GM12878 (cell line): ENCODE data around the gene CSTF1. TPM values are rescaled to one million over a fixed set of nuclear protein-coding genes. Genes with fewer than 3 reads are reported as not detected.

ENCODE experiments used
- ATAC-seq: fragments of 200-7000 bp; cut with Tn5 transposase; 3 replicates; pipeline ENCODE4 v1.9.1; 2020; ENCODE audit warnings: mild to moderate bottlenecking, moderate library complexity
- BruUV-seq: library from RNA; stranded (reverse); fragments of 400-500 nt; replicated peaks from 2 replicates; lab custom pipeline; 2021; lab: Mats Ljungman, UMichigan
- CTCF ChIA-PET: fragments of 300-600 bp; sonication (Branson Sonifier 250); formaldehyde crosslinking; extraction: SDS; loops from one replicate; lab custom pipeline; 2021; ENCODE audit warnings: inconsistent platforms; lab: Yijun Ruan, JAX
- POLR2A ChIA-PET: fragments of 350-600 bp; formaldehyde crosslinking; extraction: SDS; loops from one replicate; lab custom pipeline; 2021; ENCODE audit warnings: inconsistent platforms; lab: Charles Lee
- RAD21 ChIA-PET: fragments of 300-600 bp; sonication (Branson Sonifier 250); formaldehyde crosslinking; loops from one replicate; lab custom pipeline; 2023; ENCODE audit warnings: antibody characterized with exemption; ENCODE audit not compliant: unreplicated experiment; lab: Charles Lee
- SMC1A ChIA-PET: fragments of 300-600 bp; sonication (Branson Sonifier 250); formaldehyde crosslinking; loops from one replicate; lab custom pipeline; 2023; ENCODE audit not compliant: unreplicated experiment, uncharacterized antibody; lab: Charles Lee
- DNase-seq: peaks from one replicate; pipeline ENCODE4 v3.0.0-alpha.2; 2011; ENCODE audit warnings: low read depth, low spot score
- FAIRE-seq: peaks from 3 replicates; lab custom pipeline; 2011; peaks lifted over from hg19 to GRCh38; lab: Jason Lieb, UNC
- H2AFZ ChIP-seq: 2 replicates; pipeline ENCODE4 v1.6.0; 2011; ENCODE audit warnings: low read depth, low read length, control low read depth; ENCODE audit not compliant: control insufficient read depth
- H3K27ac ChIP-seq: 2 replicates; pipeline ENCODE4 v1.5.1; 2011; ENCODE audit warnings: control low read depth; ENCODE audit not compliant: control insufficient read depth, insufficient read depth
- H3K27me3 ChIP-seq, 2 experiments: replicated peaks in 1 of 2; 2 replicates each; pipeline versions ENCODE4 v1.6.0 to v1.6.1; 2011; ENCODE audit warnings: low read length in 1 of 2; ENCODE audit not compliant: control insufficient read depth in 2 of 2, insufficient read depth in 2 of 2
- H3K36me3 ChIP-seq, 2 experiments: 2 replicates each; pipeline ENCODE4 v1.5.1; 2011; ENCODE audit warnings: low read length in 1 of 2; ENCODE audit not compliant: control insufficient read depth in 2 of 2, insufficient read depth in 2 of 2
- H3K4me1 ChIP-seq: 2 replicates; pipeline ENCODE4 v1.6.1; 2011; ENCODE audit warnings: mild to moderate bottlenecking, low read length, moderate library complexity, mixed read lengths; ENCODE audit not compliant: control insufficient read depth, insufficient read depth
- H3K4me2 ChIP-seq: 2 replicates; pipeline ENCODE4 v1.6.0; 2011; ENCODE audit warnings: control low read depth; ENCODE audit not compliant: control insufficient read depth, insufficient read depth
- H3K4me3 ChIP-seq: fragments of 200-600 bp; sonication (generic); 2 replicates; pipeline ENCODE4 v1.5.1; 2016
- H3K79me2 ChIP-seq: 2 replicates; pipeline ENCODE4 v1.6.0; 2011; ENCODE audit warnings: low read length; ENCODE audit not compliant: control insufficient read depth, insufficient read depth
- H3K9ac ChIP-seq: 2 replicates; pipeline ENCODE4 v1.8.0; 2011; ENCODE audit warnings: low read length, control low read depth, mixed read lengths; ENCODE audit not compliant: control insufficient read depth, insufficient read depth
- H3K9me3 ChIP-seq: replicated peaks from 3 replicates; pipeline ENCODE4 v1.5.1; 2011; ENCODE audit warnings: mild to moderate bottlenecking, low read length; ENCODE audit not compliant: control insufficient read depth, insufficient read depth
- H4K20me1 ChIP-seq: 2 replicates; pipeline ENCODE4 v1.6.0; 2011; ENCODE audit not compliant: control insufficient read depth, insufficient read depth
- CTCF ChIP-seq, 3 experiments: IDR thresholded peaks in 2 of 3; conservative IDR thresholded peaks in 1 of 3; 2 replicates each; pipeline ENCODE4 v1.5.1; 2011; ENCODE audit warnings: low read depth in 3 of 3, low read length in 3 of 3, mild to moderate bottlenecking in 3 of 3, control low read depth in 2 of 3, moderate library complexity in 2 of 3, inconsistent platforms in 1 of 3, mixed read lengths in 1 of 3; ENCODE audit not compliant: control insufficient read depth in 2 of 3, insufficient read depth in 1 of 3; ENCODE audit errors: extremely low read depth in 1 of 3
- PBX3 ChIP-seq: IDR thresholded peaks from 2 replicates; pipeline ENCODE4 v1.6.1; 2011; ENCODE audit warnings: mild to moderate bottlenecking, low read depth, low read length, moderate library complexity; ENCODE audit not compliant: insufficient replicate concordance
- POLR2A ChIP-seq: IDR thresholded peaks from 2 replicates; pipeline ENCODE4 v1.6.1; 2011; ENCODE audit warnings: low read depth, mild to moderate bottlenecking, low read length
- RAD21 ChIP-seq: IDR thresholded peaks from 2 replicates; pipeline ENCODE4 v1.6.1; 2011; ENCODE audit warnings: mild to moderate bottlenecking, low read depth, low read length, moderate library complexity; ENCODE audit not compliant: insufficient read depth
- SMAD1 ChIP-seq: fragments of 450-650 bp; IDR thresholded peaks from 2 replicates; pipeline ENCODE4 v1.6.1; 2018; ENCODE audit warnings: mild to moderate bottlenecking, low read depth; ENCODE audit not compliant: partially characterized antibody
- SMC3 ChIP-seq: IDR thresholded peaks from 2 replicates; pipeline ENCODE4 v1.6.1; 2011; ENCODE audit warnings: low read length, improper control_type of control experiment, borderline replicate concordance
- WGBS: methylation state at CpG from one replicate; pipeline ENCODE4 v1.1.6; 2016; ENCODE audit warnings: low lambda C conversion rate; ENCODE audit not compliant: insufficient replicate concordance, insufficient coverage; ENCODE audit errors: missing lambda C conversion rate; 5-methylcytosine and 5-hydroxymethylcytosine counted together
- in situ Hi-C: fragments of 300-500 bp; cut with MboI; formaldehyde crosslinking; loops from 9 replicates; pipeline ENCODE4 v1.14.3; 2018; ENCODE audit warnings: mixed read lengths
- intact Hi-C: fragments of 100-400 bp; cut with micrococcal nuclease; formaldehyde crosslinking; loops from one replicate; pipeline ENCODE4 v1.14.2; 2022; ENCODE audit not compliant: unreplicated experiment
- polyA plus RNA-seq, 11 experiments: library from polyadenylated mRNA; depleted of rRNA in 4 of 11; unstranded in 6 of 11; stranded (reverse) in 5 of 11; fragments of >200 nt; fragmentation: Nextera tagmentation in 4 of 11; fragmentation: Illumina TruSeq in 1 of 11; extraction: Ambion mirVana in 4 of 11; extraction: Trizol in 1 of 11; gene quantifications; 1 replicate in 1 of 11; 2 replicates in 10 of 11; pipeline versions ENCODE4 v1.2.1 to v1.2.3, GENCODE V29; 2011 to 2016; ENCODE audit warnings: inconsistent platforms in 2 of 11, missing spikeins in 2 of 11, low read depth in 1 of 11
- total RNA-seq, 4 experiments: library from RNA; depleted of rRNA in 3 of 4; stranded (reverse); fragments of >200 nt in 3 of 4; fragmentation: Illumina TruSeq in 1 of 4; extraction: Trizol in 1 of 4; gene quantifications; 2 replicates each; pipeline versions ENCODE4 v1.2.1 to v1.2.3, GENCODE V29; 2013 to 2021

The CSTF1 gene
- total and polyA plus RNA-seq, 10 of the 15 experiments (the other 5 are each of a cell fraction or from before 2014, with no cell fraction given) = 41.8 to 89.1 (median 50.1) TPM

- no peaks in the 10 kb centered on the region for H4K20me1 ChIP-seq
- TF ChIP-seq CTCF (IDR thresholded peaks at IDR 0.05 in 2 of 3, conservative IDR thresholded peaks at IDR 0.05 in 1 of 3; ENCODE audit: control insufficient read depth in 2 of 3, extremely low read depth in 1 of 3, insufficient read depth in 1 of 3, low read depth in 3 of 3, low read length in 3 of 3) = peak; percentile 60 to 75 (median 73)
- TF ChIP-seq PBX3 = no peak
- no peak for TF ChIP-seq POLR2A
- TF ChIP-seq SMAD1 = no peak
- peak; percentile 64 for TF ChIP-seq RAD21
- TF ChIP-seq SMC3 = peak; percentile 69
Observed at GRCh38 chr20:56343861-56344381, 48.5 kb upstream of the CSTF1 start.

More at GRCh38 chr20:56343861-56344381, 48.5 kb upstream of the CSTF1 start:
- Histone ChIP-seq H3K4me2 (no peak overlapping the region), H3K27ac (no peak overlapping the region), H3K27me3 (peaks cover 0 to 10% of the 10 kb centered on the region in 2 experiments; a peak in 2 of 4 replicates), H3K4me1 (no peaks in the 10 kb centered on the region), H3K9me3 (no peaks in the 10 kb centered on the region), H3K79me2 (no peaks in the 10 kb centered on the region), H2AFZ (no peak overlapping the region), H3K9ac (no peak overlapping the region), H3K4me3 (no peak overlapping the region), H3K36me3 (no peaks in the 10 kb centered on the region)
- RAD21 ChIA-PET = interaction anchor here (0.6 to 1.6 kb wide), 4 partner anchors 93 to 1663 kb away, joined by 3 to 7 read pairs (median 4); partner anchors contain the start of gene MC3R
- SMC1A ChIA-PET = interaction anchor here (0.6 to 1.6 kb wide), 4 partner anchors 9 to 96 kb away, joined by 3 to 6 read pairs (median 4); partner anchors contain the start of gene MC3R
- DNase-seq = no peak
- WGBS = 27% methylated on average over 37 of the region's 41 CpGs
- CTCF ChIA-PET = interaction anchor here (0.6 to 3.8 kb wide), 7 partner anchors 8 to 1663 kb away, joined by 3 to 12 read pairs (median 4); partner anchors contain the start of gene MC3R
- POLR2A ChIA-PET = no interaction called here
- peak; percentile 84 for ATAC-seq
- no TSS peak for BruUV-seq
- intact Hi-C loops = loop anchor here (1.0 to 5.0 kb wide), 2 partner anchors 96 to 1662 kb away; partner anchors contain the start of gene MC3R
- FAIRE-seq = no peak
- in situ Hi-C loops = no loop called here
